Measurements from ENCODE around the gene CNPY1.

CNPY1 gene

DNA sequence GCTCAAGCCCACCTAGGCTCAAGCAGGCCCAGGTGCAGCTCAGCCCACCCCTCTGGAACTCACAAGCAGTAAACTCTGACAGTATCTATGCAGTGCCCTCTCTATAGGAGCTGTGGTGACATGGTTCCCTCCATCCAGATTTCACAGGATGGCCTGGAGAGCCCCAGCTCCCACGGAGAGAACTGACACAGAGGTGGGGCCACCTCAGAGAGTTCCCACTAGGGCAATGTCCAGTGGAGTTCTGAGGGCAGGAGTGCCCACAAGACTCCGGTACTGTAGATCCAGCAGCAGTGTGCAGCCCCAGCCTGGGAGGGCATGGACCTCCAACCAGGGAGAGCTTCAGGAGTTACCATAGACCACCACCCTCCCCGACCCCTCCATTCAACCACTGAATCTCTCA, 37.3 kb upstream of the CNPY1 start:
- no peak for TF ChIP-seq TEAD4 (IDR thresholded peaks at IDR 0.05)
- TF ChIP-seq, protein P1, sequence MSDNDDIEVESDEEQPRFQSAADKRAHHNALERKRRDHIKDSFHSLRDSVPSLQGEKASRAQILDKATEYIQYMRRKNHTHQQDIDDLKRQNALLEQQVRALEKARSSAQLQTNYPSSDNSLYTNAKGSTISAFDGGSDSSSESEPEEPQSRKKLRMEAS (IDR thresholded peaks at IDR 0.05) = no peak
- TF ChIP-seq TCF12 (IDR thresholded peaks at IDR 0.05; ENCODE audit: low read depth) = no peak
- no peak for TF ChIP-seq NFIC (IDR thresholded peaks at IDR 0.05)
- TF ChIP-seq TAF1 (IDR thresholded peaks at IDR 0.05; ENCODE audit: low read depth) = no peak
- TF ChIP-seq FOXM1 (IDR thresholded peaks at IDR 0.05; ENCODE audit: borderline replicate concordance, low read depth) = no peak
- no peak for TF ChIP-seq CEBPB (IDR thresholded peaks at IDR 0.05)
- no peak for TF ChIP-seq EP300 (IDR thresholded peaks at IDR 0.05; ENCODE audit: borderline replicate concordance)
- no peak for TF ChIP-seq YY1 (IDR thresholded peaks at IDR 0.05; ENCODE audit: low read depth)
- TF ChIP-seq CREB1 (IDR thresholded peaks at IDR 0.05; ENCODE audit: low read depth) = no peak
- TF ChIP-seq, protein P2, sequence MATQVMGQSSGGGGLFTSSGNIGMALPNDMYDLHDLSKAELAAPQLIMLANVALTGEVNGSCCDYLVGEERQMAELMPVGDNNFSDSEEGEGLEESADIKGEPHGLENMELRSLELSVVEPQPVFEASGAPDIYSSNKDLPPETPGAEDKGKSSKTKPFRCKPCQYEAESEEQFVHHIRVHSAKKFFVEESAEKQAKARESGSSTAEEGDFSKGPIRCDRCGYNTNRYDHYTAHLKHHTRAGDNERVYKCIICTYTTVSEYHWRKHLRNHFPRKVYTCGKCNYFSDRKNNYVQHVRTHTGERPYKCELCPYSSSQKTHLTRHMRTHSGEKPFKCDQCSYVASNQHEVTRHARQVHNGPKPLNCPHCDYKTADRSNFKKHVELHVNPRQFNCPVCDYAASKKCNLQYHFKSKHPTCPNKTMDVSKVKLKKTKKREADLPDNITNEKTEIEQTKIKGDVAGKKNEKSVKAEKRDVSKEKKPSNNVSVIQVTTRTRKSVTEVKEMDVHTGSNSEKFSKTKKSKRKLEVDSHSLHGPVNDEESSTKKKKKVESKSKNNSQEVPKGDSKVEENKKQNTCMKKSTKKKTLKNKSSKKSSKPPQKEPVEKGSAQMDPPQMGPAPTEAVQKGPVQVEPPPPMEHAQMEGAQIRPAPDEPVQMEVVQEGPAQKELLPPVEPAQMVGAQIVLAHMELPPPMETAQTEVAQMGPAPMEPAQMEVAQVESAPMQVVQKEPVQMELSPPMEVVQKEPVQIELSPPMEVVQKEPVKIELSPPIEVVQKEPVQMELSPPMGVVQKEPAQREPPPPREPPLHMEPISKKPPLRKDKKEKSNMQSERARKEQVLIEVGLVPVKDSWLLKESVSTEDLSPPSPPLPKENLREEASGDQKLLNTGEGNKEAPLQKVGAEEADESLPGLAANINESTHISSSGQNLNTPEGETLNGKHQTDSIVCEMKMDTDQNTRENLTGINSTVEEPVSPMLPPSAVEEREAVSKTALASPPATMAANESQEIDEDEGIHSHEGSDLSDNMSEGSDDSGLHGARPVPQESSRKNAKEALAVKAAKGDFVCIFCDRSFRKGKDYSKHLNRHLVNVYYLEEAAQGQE (IDR thresholded peaks at IDR 0.05; ENCODE audit: low read depth) = no peak
- no peak for TF ChIP-seq ZBTB7A (IDR thresholded peaks at IDR 0.05; ENCODE audit: low read depth)
- TF ChIP-seq EGR1 (IDR thresholded peaks at IDR 0.05) = no peak
- no peak for TF ChIP-seq RAD21 (IDR thresholded peaks at IDR 0.05; ENCODE audit: low read depth)
- TF ChIP-seq, protein P3, sequence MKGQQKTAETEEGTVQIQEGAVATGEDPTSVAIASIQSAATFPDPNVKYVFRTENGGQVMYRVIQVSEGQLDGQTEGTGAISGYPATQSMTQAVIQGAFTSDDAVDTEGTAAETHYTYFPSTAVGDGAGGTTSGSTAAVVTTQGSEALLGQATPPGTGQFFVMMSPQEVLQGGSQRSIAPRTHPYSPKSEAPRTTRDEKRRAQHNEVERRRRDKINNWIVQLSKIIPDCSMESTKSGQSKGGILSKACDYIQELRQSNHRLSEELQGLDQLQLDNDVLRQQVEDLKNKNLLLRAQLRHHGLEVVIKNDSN (IDR thresholded peaks at IDR 0.05) = no peak

DNA sequence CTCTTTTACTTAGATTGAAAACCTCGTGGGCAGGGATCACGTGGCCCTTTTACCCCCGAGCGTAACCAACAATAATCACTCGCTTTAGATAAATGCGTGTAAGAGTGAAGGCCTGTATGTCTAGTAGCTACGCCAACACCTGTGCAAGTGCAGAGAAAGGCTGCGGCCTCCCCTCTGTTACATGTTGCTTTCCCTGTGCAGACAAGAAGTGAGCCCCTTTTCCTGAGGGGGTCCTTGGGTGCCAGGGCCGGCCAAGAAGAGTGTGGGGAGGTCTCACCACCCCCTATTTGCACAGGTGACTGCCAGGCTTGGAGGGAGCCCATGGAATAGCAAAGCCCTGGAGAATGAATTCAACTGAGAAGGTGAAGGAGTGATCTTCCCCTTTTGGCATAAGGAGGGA, 35.6 kb upstream of the CNPY1 start:
- TF ChIP-seq YY1 (IDR thresholded peaks at IDR 0.05; ENCODE audit: low read depth) (no peak), RAD21 (IDR thresholded peaks at IDR 0.05; ENCODE audit: low read depth) (no peak), EGR1 (IDR thresholded peaks at IDR 0.05) (no peak), CREB1 (IDR thresholded peaks at IDR 0.05; ENCODE audit: low read depth) (no peak), NFIC (IDR thresholded peaks at IDR 0.05) (no peak), TCF12 (IDR thresholded peaks at IDR 0.05; ENCODE audit: low read depth) (no peak), EP300 (IDR thresholded peaks at IDR 0.05; ENCODE audit: borderline replicate concordance) (no peak), TEAD4 (IDR thresholded peaks at IDR 0.05) (no peak)
- TF ChIP-seq, protein P1 (IDR thresholded peaks at IDR 0.05) = no peak
- TF ChIP-seq, protein P3 (IDR thresholded peaks at IDR 0.05) = no peak

DNA sequence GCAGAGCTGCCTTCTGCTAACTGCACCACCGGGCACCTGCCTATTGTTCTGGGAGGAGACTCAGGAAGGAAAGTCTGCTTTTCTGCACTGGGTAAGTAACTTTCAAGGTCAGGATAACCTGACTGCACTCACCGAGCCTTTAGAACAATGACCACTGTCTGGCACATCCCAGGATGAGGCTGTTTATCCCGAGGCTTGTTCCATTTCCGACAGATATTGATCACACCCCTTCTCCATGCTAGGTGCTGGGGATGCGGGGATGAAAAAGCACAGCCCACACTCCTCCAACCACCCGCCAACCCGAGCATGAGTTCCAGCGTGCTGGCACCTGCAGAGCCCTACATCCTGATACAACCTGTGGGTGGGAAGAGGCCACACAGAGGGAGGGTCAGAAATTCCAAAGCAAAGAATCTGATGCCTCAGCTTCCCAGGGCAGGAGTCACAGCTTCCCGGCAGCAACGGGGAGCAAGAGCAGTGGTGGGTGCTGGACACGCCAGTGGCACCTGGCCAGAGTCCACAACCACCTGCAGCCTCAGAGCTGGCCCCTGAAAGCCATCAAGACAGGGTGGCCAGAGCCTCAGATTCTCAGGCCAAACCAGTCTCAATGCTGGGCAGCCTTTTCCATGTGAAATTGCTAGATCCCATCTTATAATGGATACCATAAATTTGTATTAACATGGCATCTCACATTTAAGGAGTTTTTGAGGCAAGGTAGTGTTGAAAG, 34.9 kb upstream of the CNPY1 start:
- TF ChIP-seq ZBTB7A (IDR thresholded peaks at IDR 0.05; ENCODE audit: low read depth) = no peak
- TF ChIP-seq, protein P3 (IDR thresholded peaks at IDR 0.05) = no peak
- no peak for TF ChIP-seq EP300 (IDR thresholded peaks at IDR 0.05; ENCODE audit: borderline replicate concordance)
- TF ChIP-seq, protein P2 (IDR thresholded peaks at IDR 0.05; ENCODE audit: low read depth) = no peak

DNA sequence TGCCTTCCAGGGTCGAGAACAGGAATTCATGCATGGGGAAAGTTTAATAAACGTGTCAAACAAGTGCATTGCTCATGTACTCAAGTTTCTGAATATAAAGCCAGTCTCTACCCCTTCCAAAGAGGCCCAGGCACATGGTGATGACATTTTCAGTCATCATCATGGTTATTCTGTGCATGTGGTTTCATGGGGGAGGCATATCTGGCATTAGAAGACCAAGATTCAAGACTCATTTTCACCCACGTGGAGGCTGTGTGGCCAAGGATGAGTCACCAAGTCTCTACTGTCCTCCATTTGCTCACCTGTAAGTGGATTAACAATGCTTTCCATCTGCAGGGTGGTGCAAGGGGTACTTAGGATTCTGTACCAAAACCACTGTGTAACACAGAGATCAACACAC, 34.0 kb upstream of the CNPY1 start:
- TF ChIP-seq NFIC (IDR thresholded peaks at IDR 0.05) (no peak), RAD21 (IDR thresholded peaks at IDR 0.05; ENCODE audit: low read depth) (no peak), ZBTB7A (IDR thresholded peaks at IDR 0.05; ENCODE audit: low read depth) (no peak), EGR1 (IDR thresholded peaks at IDR 0.05) (no peak)

DNA sequence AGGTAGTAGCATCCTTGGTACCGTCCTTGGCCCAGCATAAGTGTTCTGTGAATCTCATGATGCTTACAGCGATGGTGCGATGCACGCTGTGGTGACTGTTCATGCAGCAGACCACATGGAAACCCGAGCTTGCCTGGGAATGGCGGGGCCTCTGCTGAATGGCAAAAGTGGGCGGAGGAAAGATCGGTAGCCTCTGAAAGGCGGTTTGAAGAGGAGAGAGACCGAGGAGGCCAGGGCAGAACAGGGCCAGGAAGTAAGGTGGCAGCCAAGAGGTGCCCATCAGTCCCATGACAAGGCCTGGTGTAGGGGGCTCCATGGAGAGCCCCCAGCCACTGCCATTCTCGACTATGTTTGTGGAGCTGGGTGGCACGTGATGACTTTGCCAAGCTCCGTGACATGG, 33.2 kb upstream of the CNPY1 start:
- no peak for TF ChIP-seq TCF12 (IDR thresholded peaks at IDR 0.05; ENCODE audit: low read depth)
- TF ChIP-seq, protein P1 (IDR thresholded peaks at IDR 0.05) = no peak
- TF ChIP-seq CREB1 (IDR thresholded peaks at IDR 0.05; ENCODE audit: low read depth) = no peak
- TF ChIP-seq, protein P3 (IDR thresholded peaks at IDR 0.05) = no peak
- no peak for TF ChIP-seq NFIC (IDR thresholded peaks at IDR 0.05)
- no peak for TF ChIP-seq ZBTB7A (IDR thresholded peaks at IDR 0.05; ENCODE audit: low read depth)
- TF ChIP-seq FOXM1 (IDR thresholded peaks at IDR 0.05; ENCODE audit: borderline replicate concordance, low read depth) = no peak
- TF ChIP-seq CEBPB (IDR thresholded peaks at IDR 0.05) = no peak
